ENCODE results near the gene GINS3.

Gene GINS3

DNA sequence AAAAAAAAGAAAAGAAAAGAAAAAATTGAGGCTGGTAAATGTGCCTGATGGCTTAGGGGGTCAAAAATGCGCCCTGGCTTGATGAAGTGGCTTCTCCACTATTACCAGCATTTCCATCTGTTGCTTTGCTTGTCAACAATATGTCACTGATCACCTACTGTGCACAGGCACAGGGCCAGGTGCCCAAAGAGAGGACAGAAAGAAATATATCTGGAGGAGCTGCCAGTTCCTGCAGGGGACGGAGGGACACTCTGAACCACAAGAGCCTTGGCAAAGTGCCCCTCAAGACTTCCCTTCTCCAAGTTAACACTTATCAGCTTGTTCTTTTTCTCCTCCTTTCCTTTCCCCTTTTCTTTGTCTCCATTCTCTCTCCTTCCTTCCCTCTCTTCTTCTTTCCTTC is 34.7 kb downstream of the GINS3 start:
- no peak for DNase-seq

DNA sequence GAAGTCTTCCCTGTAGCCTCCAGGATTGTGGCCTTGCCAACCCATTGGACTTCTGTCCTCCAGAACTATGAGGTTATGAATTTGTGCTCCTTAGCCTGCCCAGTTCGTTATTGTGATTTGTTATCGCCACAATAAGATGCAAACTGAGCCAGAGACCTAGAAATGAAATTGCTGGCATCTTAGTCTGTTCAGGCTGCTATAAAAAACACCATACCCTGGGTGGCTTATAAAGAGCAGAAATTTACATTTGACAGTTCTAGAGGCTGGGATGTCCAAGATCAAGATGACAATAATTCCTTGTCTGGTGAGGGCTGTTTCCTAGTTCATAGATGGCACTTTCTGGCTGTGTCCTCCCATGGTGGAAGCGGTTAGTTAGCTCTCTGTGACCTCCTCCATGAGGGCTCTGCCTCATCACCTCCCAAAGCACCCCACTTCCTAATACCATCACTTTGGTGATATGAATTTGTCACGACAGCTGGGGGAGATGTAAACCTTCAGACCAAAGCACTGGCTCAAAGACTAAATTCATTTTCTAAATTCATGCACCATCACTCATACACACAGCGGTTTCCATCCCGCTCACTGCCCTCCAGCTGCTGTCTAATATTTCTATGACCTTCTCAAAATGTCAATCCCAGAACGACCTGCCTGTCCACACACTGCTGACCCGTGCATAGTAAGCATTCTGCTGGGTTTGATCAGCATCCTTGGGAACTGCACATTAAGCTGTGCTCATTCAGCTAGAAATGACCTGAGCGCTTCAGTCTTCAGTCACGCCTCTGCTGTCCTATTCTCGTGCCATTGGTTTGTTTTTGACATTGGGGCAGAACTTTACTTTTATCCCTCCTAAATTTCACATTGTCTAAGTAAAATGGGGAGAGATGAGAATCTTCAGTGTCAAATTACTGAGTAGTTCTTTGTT is 36.6 kb downstream of the GINS3 start:
- no peak for DNase-seq

DNA sequence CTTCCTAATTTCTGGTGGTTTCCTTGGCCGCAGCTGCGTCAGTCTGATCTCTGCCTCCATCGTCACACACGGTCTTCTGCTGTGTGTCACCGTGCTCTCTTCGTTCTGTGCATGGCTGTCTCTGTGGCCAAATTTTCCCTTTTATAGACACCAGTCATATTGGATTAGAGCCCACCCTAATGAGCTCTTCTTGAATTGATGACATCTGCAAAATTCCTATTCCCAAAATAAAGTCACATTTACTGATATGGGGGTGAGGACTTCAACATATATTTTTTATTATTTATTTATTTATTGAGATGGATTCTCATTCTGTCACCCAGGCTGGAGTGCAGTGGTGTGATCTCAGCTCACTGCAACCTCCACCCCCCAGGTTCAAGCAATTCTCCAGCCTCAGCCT is 38.4 kb downstream of the GINS3 start:
- no peak for DNase-seq

DNA sequence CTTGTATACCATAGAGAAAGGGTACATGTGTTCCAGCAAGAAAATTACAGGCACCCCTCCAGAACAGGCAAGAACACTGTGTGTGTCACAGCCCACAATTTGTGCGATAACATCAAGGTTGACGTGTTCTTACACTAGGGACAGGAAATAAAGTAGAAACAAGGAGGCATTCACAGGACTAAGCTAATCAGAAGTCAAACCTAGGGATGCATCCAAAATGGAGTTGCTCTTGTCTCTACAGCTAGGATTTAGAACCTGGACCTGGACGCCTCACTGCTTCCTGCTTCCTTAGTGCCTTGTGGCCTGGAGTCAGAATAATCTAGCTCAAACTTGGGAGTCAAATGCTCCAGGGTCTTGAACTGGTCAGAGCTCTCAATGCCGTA is 41.3 kb downstream of the GINS3 start:
- DNase-seq = no peak

DNA sequence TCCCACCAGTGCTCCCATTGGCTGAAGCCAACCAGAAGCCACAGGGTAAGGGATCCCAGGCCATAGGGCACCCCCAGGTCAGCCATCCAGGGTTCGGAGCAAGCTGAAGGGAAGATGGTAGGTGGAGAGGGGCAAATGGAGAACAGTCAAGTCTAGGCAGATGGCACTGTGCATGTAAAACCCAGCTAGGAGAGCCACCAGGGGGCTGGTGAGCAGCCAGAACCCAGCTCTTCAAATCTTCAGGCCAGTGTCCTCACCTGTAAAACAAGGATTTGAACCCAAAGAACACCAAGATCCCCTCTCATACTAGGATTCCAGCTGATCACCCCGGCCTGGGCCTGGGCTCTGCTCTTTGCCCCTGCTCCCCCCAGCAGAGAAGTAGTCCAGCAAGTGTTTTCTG is 43.5 kb downstream of the GINS3 start:
- no peak for DNase-seq

DNA sequence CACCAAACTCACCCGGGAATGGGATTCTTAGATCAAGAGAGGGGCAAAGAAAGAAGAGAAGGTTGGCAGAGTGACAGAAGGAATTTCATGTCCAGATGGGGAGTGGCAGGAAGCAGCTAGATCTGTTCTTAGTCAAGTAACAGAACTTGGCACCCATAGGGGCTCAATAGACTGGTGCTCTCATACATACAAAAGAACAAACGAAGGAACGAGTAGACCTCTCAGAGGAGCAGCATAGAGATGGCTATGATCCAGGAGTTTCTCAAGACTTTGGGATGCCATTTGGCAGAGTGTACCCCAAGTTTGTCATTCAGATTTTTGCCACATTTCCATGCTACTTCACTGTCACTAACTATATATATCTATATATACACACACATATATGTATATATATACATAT is 47.9 kb downstream of the GINS3 start:
- DNase-seq = no peak

DNA sequence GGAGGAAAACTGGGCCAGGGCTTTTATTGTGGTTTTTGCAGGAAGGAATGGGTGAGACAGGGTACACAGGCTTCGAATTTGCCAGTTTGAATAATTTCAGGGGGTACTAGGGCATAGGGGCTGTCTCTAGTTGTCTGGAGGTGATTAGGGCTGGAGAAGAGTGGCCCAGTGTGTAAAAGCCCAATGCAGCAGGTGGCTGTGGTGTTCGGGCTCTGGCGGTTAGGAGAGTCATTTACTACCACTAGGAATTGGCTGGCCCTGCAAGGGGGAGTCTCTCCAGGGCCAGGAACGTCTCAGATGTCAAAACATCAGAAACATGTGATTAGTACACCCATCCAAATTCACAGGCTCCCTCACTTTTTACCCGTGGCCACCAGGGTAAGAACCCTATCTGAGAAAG is 50.3 kb downstream of the GINS3 start:
- no peak for DNase-seq

DNA sequence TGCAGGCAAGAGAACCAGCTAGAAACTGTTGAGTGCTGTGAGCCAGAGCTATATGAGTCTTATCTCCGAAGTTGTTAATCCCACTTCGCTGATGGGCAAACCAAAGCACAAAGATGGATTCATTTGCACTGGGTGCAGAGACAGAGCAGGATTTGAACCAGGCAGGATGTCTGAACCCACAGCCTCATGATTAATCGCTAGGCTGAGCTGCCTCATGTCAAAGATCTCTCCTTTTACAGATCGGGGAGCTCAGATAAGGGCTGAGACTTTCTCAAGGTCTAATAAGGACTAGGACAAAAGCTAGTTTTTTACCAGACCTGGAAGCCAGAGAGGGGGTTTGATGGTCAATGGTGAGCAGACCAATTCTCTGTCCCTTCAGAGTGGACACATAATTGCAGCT is 51.5 kb downstream of the GINS3 start:
- no peak for DNase-seq

DNA sequence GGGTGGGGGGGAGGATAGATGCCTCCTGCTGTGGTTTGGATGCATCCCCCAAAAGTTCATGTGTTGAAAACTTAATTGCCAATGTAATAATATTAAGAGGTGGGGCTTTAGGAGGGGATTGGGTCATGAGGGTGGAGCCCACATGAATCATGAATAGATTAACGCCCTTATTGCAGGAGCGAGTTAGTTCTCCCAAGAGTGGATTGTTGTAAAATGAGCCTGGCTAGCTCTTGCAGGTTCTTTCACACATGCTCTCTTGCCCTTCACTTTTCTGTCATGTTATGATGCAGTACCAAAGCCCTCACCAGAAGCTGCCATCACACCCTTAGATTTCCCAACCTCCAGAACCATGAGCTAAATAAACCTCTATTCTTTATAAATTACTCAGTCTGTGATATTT is 52.0 kb downstream of the GINS3 start:
- DNase-seq = no peak

DNA sequence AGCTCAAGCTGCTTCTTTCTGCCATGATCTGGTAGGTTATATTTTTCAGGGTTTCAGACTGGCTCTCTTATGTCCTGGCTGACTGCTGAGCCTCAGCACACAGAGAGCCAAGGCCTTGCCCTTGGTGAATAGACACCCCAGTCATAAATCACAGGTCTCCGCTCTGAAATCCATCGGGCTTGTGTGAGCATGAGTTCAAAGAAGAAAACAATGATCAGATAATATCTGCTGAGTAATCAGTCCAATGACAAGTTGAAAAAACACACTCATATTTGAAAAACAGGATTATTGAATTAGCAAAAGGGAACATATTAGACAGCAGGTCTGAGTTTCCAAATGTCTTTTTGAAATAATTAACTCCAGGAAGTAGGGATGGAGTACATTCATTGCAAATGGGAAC is 56.6 kb downstream of the GINS3 start:
- no peak for DNase-seq

DNA sequence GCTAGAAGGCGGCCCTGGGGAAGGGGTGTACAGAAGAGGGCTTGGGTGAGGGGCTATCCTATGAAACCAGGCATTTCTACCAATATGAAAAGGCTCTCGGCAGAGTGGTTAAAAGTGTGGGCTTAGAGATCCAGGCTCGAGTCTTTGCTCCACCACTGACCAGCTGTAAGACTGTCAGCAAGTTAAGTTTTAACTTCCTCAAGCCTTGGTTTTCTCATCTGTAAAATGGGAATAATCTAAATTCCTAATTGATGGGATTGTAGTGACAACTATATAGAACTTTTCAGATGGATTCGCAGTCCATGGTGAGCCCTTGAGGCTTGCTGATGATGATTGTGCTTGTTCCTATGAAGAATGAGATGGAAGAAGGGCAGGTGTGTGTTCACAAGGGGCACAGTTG is 57.0 kb downstream of the GINS3 start:
- no peak for DNase-seq

DNA sequence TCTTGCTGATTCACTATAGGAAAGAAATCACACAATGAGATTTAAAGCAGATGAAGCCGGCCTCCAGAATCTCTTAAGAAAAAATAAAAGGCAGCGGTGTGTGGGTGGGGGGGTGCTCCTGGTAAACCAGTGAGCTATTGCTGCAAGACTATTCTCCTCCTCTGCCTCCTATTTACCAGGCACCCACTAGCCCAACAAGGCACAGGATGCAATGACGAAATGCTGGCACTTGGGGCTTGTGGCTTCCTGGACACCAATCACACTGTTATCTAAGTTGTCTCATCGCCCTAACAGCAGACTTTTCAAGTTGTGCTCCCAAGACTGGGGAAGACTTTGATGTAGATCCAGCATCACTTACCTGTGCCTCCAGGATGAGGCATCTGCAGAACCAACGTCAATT is 57.5 kb downstream of the GINS3 start:
- no peak for DNase-seq

DNA sequence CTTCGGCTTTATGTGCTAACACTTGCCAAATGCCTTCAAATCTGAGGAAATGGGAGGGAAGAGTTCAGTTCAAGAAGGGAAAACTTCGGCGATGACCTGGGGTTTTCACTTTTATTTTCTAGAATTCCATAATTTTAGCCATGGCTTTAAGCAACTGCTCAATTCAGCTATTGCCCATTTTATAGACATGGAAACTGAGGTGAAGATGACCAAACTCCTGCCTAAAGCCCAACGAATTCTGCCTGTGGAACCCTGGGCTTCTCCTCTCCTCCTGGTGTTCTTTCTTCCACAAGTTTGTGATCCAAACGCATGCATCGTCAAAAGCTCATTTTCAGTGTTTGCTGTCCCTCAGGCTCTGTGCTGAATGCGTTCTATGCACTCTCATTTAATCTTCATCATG is 58.3 kb downstream of the GINS3 start:
- no peak for DNase-seq

DNA sequence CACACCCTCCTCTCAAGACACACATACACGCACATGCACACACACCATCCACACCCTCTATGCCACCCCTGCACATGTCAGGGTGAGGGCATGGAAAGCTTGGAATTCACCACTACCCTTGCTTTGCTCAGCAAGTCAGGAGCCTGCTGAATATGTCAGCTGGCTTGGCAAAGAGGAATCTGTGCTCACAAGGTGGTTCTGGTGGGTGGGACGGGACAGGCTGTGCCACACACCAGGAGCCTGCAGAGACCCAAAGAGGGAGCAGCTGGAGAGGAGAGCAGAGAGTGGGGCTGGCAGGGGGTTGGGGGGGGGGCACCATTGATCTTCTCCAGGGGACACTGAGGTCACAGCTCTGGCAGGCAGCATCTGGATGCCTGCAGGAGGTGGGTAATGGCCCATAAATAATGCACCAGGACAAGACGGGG is 59.0 kb downstream of the GINS3 start:
- no peak for DNase-seq

DNA sequence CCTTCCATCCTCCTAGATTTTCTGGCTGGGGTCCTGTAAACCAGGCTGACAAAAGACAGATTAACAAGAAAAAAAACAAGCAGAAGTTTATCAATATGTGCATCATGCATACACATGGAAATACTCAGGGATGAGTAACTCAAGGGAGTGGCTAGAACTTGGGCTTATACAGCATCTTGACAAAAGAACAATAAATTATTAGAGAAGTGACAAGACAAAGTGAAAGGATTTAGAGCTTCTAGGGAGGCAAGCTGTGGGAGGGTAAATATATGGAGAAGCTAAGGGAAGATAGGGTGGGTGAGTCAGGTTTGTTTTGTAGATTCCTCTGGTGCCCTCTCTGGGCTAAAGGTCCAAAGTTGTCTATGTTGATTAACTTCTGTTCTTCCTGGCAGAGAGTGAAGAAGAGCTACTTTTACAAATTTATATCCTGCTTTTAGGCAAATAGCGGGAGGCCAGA is 59.7 kb downstream of the GINS3 start:
- no peak for DNase-seq

DNA sequence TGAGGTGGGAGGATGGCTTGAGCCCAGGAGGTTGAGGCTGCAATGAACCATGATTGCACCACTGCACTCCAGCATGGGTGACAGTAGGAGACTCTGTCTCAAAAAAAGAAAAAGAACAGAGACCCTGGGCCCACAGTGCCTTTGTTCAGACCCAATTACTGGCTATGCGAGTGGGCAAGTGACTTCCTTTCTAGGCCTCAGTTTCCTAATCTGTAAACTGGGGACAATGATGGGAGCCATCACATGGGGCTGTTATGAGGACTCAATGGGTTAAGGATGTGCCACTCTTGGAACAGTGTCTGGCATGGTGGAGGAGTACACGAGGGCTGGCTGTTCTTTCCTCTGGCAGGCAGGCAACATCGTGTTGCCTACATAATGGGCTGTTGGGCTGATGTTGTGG is 60.4 kb downstream of the GINS3 start:
- DNase-seq = no peak

DNA sequence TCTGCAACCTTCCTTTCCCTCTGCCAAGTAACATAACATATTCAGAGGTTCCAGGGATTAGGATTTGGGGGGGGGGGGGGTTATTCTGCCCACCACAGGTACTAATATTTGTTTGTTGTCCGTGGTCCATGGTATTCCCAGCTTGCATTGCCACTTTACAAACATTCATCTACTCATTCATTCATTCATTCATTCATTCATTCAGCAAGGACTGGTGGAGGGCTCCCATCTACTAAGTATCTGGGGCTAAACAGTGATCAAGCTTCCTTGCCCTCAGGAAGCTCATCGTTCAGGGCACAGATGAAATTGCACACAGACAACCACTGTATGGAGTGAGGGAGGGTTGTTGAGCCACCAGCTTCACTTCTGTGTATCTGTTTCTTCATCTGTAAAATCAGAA is 61.9 kb downstream of the GINS3 start:
- no peak for DNase-seq

DNA sequence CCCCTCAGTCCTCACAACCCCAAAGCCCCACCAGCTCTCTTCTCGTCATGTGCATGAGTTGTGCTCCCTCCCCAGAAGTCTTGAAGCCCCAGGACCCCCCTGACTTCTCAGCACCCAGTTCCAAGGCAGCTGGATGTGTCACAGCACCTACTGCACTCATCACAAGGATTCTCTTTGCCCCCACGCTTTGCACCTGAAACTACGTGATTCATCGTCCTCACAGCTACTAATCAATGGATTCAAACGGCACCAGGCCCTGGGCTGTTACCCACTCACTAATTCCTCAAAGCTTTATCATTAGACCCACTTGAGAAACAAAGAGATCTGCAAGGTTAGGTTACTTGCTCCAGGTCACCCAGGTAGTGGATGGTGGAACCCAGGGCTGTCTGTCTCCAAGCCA is 62.6 kb downstream of the GINS3 start:
- no peak for DNase-seq

All from CD4-positive, alpha-beta T cell treated with Interleukin-6 for 4 hours (primary cell).